H54 (cell line): ENCODE data around the gene MYH9.
A peak's percentile ranks its signal among the peaks of the same experiment; 100 is the strongest.
"Not testable (repeated sequence)": the region's sequence is repeated elsewhere in the genome, so short reads cannot be mapped to it uniquely, and the experiment has no call there.

ENCODE experiments used
- DNase-seq: peaks from one replicate; pipeline ENCODE4 v3.0.0; 2011; ENCODE audit warnings: low spot score, mixed read lengths; ENCODE audit not compliant: insufficient read length
- FAIRE-seq: peaks from 3 replicates; lab custom pipeline; 2011; peaks lifted over from hg19 to GRCh38; lab: Jason Lieb, UNC
- POLR2A ChIP-seq: IDR thresholded peaks from 2 replicates; pipeline ENCODE4 v1.6.1; 2011; ENCODE audit warnings: low read depth, mild to moderate bottlenecking, low read length

Gene MYH9

DNA sequence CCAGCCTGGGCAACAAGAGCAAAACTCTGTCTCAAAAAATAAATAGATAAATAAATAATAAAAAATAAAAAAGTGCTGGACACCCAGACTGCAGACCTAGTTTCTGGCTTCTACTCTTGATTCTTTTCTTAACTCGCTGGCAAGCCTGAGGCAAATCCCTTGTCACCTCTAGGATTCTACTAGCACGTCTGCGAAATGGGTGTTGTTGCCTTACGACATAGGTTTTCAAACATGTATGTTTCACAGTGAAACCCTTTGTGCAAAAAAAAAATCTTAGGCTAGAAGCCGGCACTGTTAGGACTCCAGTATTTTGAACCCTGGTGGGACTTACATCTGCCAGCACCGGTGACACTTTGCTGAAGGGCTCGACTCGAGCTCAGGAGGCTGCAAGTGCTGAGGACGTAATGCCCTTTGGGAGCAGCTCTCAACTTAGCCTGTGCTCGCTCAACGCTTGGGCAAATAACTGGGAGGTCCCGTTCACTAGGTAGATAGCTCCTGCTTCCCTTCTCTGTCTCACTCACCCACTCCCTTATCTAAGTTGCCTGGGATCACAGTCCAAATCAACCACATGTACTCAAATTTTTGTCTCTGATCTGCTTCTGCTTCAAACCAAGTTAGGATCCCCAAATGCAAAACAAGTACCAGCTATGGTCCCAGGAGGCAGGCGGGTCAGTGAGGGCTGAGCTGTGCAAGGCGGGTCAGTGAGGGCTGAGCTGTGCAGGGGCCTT lies 34.7 kb upstream of the MYH9 start:
- no peak for TF ChIP-seq POLR2A
- FAIRE-seq: no peak
- no peak for DNase-seq

DNA sequence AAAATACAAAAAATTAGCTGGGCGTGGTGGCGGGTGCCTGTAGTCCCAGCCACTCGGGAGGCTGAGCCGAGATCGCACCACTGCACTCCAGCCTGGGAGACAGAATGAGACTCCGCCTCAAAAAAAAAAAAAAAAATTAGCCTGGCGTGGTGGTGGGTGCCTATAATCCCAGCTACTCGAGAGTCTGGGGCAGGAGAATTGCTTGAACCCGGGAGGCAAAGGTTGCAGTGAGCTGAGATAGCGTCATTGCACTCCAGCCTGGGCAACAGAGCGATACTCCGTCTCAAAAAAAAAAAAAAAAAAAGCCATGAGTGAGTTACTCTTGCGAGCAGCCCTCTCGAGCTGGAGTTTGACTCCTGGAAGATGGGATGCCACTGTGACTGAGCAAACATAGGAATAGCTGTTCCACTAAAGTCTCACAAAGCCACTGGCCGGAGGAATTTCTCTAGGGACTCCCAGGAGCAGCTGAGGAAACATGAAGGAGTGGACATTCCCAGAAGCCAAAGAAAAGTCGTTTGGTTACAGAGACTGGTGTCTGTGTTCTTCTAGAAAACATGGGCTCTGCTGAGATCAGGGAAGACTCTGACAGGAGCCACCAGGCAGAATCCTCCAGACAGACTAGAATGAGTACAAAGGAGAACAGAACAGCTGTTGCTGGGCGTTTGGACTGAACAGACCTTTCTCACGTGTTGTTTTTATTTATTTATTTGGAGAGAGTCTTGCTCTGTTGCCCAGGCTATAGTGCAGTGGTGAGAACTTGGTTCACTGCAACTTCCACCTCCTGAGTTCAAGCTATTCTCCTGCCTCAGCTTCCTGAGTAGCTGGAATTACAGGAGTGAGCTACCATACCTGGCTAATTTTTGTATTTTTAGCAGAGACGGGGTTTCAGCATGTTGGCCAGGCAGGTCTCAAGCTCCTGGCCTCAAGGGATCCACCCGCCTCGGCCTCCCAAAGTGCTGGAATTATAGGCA lies 32.4 kb upstream of the MYH9 start:
- no peak for TF ChIP-seq POLR2A
- DNase-seq: no peak
- FAIRE-seq: no peak

DNA sequence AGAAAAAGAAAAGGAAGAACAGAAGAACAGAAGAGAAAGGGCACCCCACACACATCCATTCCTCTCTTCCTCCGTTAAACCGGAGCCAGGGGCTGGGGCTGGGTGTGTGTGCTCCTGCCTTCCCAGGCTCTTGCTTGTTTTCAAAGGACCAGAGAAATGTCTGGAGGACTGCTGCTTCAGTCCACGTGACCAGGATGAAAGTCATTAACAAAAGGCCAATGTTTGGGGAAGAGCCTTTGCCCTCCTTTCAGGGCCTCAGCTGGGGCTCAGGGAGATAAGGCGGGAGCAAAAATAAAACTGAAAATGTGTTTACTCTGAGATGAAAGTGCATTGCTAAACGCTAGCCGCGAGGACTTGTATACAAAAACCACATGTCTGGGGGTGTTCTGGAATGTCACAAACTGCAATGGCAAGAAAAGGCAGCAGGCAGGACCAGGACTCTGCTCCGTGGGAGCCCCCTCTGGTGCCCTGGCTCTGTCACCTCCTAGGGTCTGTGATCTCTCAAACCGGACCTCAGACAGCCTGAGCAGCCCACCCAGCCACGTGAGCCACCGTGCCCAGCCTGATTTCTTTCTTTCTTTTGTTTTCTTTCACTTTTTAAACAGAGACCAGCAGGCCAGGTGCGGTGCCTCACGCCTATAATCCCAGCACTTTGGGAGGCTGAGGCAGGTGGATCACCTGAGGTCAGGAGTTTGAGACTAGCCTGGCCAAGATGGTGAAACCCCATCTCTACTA lies 31.6 kb upstream of the MYH9 start:
- DNase-seq: no peak
- no peak for TF ChIP-seq POLR2A
- FAIRE-seq: no peak

DNA sequence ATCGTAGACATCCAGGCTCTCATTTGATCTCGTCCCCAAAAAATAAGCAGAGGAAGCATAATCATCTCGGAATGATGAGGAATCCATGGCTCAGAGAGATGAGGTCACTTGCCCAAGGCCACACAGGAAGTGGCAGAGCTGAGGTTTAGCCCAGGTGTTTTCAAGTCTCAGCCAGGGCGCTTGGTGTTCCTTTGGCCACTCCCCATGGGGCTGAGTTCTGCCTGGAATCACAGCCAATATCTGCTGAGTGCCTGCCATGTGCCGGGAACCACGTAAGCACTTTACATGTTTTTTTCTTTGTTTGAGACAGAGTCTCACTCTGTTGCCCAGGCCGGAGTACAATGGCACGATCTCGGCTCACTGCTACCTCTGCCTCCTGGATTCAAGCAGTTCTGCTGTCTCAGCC lies 29.5 kb upstream of the MYH9 start:
- FAIRE-seq: peak; percentile 6
- TF ChIP-seq POLR2A: no peak
- peak; percentile 42 for DNase-seq

DNA sequence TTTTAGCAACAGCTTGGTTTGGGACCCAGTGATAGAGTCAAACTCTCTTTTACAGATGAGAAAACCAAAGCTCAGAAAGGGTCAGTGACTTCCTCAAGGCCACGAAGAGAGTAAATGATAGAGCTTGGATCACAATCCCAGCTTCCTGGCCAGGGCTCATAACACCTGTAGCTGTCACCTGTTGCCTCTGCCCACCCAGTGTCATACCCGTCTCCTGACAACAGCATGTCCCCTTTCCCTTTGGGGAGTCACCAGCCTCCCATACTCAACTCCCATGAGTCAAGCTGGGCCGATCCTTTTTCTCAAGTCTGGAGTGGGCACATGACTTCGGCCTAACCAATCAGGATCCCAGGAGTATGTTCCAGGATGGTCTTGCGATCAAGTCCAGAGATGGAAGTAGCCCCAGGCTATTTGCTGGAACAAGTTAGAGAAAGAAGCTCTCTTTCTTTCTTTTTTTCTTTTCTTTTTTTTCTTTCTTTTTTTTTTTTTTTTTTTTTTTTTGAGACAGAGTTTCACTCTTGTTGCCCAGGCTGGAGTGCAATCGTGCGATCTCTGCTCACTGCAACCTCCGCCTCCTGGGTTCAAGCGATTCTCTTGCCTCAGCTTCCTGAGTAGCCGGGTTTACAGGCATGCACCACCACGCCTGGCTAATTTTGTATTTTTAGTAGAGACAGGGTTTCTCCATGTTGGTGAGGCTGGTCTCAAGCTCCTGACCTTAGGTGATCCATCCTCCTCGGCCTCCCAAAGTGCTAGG lies 27.8 kb upstream of the MYH9 start:
- DNase-seq (no peak), FAIRE-seq (no peak)
- no peak for TF ChIP-seq POLR2A

DNA sequence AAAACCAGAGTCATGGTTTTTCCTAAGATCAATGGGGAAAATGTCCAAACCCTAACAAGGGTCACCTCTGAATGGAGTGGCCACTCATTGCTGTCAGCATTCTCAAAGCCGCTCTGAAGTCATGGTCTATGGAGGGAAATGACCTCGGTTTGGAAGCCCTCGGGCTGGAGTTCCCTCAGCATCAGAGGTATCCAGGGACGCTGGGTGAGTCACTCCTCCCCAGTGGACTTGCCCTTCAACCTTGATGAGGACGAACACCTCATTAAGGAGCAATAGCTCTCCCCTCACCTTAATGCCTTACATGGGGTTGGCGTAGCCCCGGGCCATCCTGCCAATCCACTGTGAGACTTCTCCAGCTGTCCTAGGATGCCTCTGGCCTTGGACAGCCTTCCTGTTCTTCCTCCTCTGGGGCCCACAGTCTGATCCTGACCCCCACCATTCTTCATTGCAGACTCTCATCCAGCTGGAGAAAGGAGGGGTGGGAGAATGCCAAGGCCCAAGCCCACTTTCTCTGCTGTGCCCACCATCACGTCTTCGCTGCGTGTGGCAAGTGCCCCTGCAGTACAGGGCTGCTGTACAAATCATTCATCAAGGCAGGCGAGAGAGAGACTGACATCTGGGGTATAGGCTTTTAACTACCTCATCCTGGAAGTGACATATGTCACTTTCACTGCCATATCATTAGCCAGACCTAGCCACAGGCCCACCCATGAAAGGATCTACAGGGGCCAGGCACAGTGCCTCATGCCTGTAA lies 25.4 kb upstream of the MYH9 start:
- DNase-seq: no peak
- FAIRE-seq: no peak
- TF ChIP-seq POLR2A: no peak

DNA sequence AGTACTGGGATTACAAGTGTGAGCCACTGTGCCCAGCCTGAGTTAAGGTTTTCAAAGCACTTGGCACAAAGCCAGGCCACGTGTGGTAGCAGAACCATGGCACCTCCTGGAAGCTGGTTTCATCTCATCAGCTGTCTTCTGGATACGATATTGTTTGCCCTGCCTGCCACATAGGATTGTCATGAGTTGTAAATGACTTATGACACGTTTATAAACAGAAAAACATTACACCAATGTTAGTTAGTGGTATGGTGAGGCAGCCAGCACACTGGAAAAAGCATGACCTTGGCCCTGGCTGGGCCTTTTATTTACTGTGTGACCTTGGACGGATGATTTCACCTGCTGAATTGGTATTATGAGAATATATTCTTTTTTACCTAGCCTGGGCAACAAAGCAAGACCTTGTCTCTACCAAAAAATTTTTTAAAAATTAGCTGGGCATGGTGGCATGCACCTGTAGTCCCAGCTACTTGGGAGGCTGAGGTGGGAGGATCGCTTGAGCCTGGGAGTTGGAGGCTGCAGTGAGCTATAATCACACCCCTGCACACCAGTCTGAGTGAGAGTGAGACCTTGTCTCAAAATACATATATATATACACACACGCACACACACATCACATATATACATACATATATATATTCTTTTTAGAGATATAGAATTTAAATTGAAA lies 24.0 kb upstream of the MYH9 start:
- TF ChIP-seq POLR2A: no peak
- no peak for DNase-seq
- no peak for FAIRE-seq

DNA sequence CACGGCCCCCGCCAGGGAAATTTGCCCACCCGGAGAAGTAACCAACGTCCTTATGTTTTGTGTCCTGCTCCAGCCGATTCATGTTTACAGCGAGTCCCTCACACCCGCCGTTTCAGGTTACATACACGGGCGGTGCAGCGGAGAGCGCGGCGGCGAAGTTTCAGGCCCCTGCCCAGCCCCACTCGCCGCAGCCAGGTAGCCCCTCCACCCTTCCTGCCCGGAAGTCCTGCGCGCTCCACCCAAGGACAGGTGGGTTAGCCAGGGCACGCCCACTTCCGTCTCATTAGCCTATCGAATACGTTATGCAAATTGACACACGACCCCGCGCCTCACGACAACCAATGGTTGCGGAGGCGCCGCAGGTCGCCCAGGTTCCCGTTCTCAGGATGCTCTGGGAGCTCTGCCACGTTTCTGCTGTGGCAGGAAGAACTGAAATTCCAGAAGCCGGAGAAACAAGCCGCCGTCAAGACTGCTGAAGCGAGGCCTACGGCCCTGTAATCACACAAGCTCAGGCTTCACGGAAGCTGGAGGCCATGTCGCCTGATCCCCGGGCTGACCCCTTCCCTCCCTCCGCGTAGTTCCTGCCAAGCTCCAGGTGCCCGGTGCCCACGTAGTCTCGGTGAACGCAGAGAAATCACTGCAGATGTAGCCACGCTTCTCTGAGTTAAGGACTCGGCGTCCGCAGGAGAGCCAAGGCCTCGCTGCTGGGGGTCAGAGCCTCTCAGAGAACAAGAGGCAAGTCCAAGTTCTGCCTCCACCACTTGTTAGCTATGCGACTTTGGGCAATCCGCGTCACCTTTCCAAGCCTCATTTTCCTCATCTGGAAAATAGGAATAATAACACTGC lies 22.4 kb upstream of the MYH9 start:
- TF ChIP-seq POLR2A: no peak
- FAIRE-seq (no peak), DNase-seq (no peak)

DNA sequence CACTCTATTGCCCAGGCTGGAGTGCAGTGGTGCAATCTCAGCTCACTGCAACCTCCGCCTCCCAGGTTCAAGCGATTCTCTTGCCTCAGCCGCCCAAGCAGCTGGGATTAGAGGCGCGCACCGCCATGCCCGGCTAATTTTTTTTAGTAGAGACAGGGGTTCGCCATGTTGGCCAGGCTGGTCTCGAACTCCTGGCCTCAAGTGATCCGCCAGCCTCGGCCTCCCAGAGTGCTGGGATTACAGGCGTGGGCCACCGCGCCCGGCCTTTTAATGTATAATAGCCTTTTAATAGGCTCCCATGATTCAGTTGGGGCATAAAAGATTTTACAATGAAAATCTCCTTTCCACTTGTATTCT lies 21.8 kb upstream of the MYH9 start:
- not testable (repeated sequence) for DNase-seq, FAIRE-seq

DNA sequence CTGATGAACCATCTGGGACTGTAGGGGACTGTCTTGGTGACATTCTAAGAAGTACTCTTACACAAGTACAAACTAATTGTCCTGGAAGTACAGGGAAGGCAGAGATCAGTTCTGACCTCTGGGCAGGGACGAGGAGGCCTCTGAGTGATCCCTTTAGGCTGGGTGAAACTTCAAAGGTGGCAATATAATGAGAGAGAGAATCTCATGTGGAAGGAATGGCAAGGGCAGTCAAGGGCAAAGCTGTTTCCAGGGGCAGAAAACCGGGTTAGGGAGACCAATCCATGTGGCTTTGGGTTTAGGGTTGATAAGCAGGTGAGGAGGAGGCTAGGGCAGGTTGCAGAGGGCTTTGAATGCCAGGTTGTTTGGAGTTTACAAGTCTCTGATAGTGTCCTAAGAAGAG lies 21.3 kb upstream of the MYH9 start:
- FAIRE-seq: no peak
- TF ChIP-seq POLR2A: no peak
- DNase-seq: no peak

DNA sequence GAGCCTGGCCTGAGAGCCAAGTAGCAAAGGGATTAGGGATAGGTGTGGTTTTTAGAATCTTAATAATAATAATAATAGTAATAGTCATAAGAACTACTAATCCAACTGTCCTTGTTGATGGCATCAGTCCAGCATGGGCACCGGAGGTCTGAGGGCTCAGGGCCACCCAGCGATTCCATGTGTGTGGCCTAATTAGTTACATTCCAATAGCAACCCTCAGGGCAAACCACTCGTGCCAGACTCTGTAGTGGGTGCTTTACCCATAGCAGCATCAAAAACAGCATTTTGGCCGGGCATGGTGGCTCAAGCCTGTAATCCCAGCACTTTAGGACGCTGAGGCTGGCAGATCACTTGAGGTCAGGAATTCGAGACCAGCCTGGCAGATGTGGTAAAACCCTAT lies 19.0 kb upstream of the MYH9 start:
- no peak for TF ChIP-seq POLR2A
- DNase-seq (no peak), FAIRE-seq (no peak)
